BJ (cell line): ENCODE data around the gene PERCC1. TPM values are rescaled to one million over a fixed set of nuclear protein-coding genes. Genes with fewer than 3 reads are reported as not detected.
"Not testable (repeated sequence)": the region's sequence is repeated elsewhere in the genome, so short reads cannot be mapped to it uniquely, and the experiment has no call there.

Experiments
- CTCF ChIA-PET: fragments of 350-600 bp; formaldehyde crosslinking; extraction: SDS; loops from one replicate; lab custom pipeline; 2021; ENCODE audit warnings: antibody characterized with exemption, inconsistent platforms; lab: Yijun Ruan, JAX
- POLR2A ChIA-PET: fragments of 300-600 bp; sonication (Branson Sonifier 250); formaldehyde crosslinking; extraction: SDS; loops from one replicate; lab custom pipeline; 2021; ENCODE audit warnings: antibody characterized with exemption; lab: Charles Lee
- DNase-seq: peaks from one replicate; pipeline ENCODE4 v3.0.0-alpha.2; 2011; ENCODE audit warnings: low read depth
- H3K27me3 ChIP-seq: 2 replicates; pipeline ENCODE4 v1.6.0; 2011; ENCODE audit warnings: low read length; ENCODE audit not compliant: control insufficient read depth, insufficient read depth
- H3K36me3 ChIP-seq: 2 replicates; pipeline ENCODE4 v1.5.1; 2011; ENCODE audit warnings: low read length; ENCODE audit not compliant: control insufficient read depth, insufficient read depth
- H3K4me3 ChIP-seq: 2 replicates; pipeline ENCODE4 v1.5.1; 2011; ENCODE audit warnings: low read depth, mild to moderate bottlenecking, control low read depth, low read length
- polyA plus RNA-seq: library from polyadenylated mRNA; depleted of rRNA; stranded (reverse); fragments of >200 nt; gene quantifications from 2 replicates; pipeline ENCODE4 v1.2.3, GENCODE V29; 2011
- TF ChIP-seq, protein P1 (sequence below): IDR thresholded peaks from 2 replicates; pipeline ENCODE4 v1.5.1; 2011; ENCODE audit warnings: low read depth, mild to moderate bottlenecking, control low read depth, inconsistent platforms, low read length, moderate library complexity; ENCODE audit not compliant: insufficient read depth

PERCC1 gene
- polyA plus RNA-seq, 1 experiment: not detected

DNA sequence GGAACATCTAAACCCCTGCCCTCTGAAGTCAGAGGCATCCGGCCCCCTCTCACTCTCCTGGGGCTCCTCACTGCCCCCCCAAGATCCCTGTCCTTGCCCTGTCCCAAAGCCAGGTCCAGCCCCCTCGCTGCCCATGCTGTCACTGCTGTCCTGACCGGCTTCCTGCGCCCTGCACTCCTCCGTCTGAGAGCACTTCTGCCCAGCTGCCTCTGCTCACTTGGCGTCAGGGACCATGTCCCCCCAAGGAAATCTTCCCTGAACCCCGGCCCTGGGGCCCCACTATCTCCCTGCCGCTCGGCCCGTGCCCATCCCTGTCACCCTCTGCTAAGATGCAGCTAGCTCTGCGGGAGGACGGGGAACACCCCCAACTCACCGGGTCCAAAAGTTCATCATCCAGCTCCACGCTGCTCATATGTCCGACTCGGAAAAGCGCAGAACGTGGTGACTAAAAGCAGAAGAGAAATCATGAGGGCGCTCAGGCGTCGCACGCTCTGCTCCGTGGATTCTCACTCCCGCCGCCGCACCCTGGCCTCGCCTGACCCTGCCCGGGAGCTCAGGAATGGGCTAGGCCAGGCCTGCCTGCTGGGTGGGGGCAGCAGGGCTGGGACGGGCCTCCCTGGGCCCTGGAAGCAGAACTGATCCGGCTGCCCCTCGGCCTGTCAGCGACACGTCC lies 34.2 kb downstream of the PERCC1 start:
- ChIA-PET CTCF (interaction anchor here (0.6 to 1.1 kb wide), 3 partner anchors 98 to 241 kb away, joined by 3 to 4 read pairs (median 3); partner anchors contain the start of gene MAPK8IP3), POLR2A (no interaction called here)
- H3K4me3 ChIP-seq: no peak overlapping the region
- DNase-seq: no peak
- peaks cover 4% of the 10 kb centered on the region; the same call in 1 of the 2 replicates for H3K36me3 ChIP-seq
- no peaks in the 10 kb centered on the region for H3K27me3 ChIP-seq
- TF ChIP-seq, protein P1, sequence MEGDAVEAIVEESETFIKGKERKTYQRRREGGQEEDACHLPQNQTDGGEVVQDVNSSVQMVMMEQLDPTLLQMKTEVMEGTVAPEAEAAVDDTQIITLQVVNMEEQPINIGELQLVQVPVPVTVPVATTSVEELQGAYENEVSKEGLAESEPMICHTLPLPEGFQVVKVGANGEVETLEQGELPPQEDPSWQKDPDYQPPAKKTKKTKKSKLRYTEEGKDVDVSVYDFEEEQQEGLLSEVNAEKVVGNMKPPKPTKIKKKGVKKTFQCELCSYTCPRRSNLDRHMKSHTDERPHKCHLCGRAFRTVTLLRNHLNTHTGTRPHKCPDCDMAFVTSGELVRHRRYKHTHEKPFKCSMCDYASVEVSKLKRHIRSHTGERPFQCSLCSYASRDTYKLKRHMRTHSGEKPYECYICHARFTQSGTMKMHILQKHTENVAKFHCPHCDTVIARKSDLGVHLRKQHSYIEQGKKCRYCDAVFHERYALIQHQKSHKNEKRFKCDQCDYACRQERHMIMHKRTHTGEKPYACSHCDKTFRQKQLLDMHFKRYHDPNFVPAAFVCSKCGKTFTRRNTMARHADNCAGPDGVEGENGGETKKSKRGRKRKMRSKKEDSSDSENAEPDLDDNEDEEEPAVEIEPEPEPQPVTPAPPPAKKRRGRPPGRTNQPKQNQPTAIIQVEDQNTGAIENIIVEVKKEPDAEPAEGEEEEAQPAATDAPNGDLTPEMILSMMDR: no peak

DNA sequence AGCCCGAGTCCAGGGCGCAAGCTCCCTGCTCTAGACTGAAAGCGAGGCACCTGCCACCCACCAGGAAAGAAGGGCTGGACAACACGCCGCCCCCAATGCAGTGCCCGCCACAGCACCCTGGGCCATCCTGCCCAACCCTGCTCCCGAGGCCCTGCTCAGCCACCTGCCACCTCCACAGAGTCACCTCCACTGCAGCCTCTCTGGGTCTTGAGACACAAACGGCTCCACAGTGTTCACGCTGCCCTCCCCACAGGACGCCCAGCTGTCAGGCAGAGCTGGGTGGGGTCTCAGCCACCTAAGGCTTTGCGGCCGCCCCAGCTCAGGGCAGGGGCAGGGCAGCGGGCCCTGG lies 34.7 kb downstream of the PERCC1 start:
- CTCF ChIA-PET: interaction anchor here (0.6 kb wide), 1 partner anchor 99 kb away, joined by 3 read pairs; no protein-coding TSS in a partner anchor
- Histone ChIP-seq H3K27me3 (no peaks in the 10 kb centered on the region), H3K4me3 (no peak overlapping the region), H3K36me3 (peaks cover under 1% of the 10 kb centered on the region; the same call in 1 of the 2 replicates)
- TF ChIP-seq, protein P1: no peak
- DNase-seq: no peak
- POLR2A ChIA-PET: no interaction called here

DNA sequence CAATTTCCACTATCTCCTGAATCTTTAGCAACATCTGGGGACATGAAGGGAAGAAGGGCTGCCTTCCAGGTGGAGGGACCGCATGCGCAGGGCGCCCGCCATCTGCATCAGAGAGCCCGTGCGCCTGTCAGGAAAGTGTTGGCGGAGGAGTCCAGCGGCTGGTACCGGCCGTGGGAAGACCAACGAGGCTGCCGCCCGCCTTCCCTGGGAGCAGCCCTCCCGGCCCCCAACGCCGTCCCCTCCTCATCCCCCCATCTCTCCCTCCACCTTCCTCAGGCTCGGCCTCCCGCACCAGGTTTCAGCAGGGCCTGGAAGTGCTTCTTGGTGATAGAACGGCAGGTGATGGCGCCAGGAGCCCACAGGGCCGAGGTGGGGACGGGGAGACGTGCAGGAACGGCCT lies 35.2 kb downstream of the PERCC1 start:
- Histone ChIP-seq H3K27me3 (no peaks in the 10 kb centered on the region), H3K36me3 (no peaks in the 10 kb centered on the region; the same call in 1 of the 2 replicates), H3K4me3 (no peak overlapping the region)
- DNase-seq: no peak
- POLR2A ChIA-PET: no interaction called here
- TF ChIP-seq, protein P1: no peak
- CTCF ChIA-PET: no interaction called here

DNA sequence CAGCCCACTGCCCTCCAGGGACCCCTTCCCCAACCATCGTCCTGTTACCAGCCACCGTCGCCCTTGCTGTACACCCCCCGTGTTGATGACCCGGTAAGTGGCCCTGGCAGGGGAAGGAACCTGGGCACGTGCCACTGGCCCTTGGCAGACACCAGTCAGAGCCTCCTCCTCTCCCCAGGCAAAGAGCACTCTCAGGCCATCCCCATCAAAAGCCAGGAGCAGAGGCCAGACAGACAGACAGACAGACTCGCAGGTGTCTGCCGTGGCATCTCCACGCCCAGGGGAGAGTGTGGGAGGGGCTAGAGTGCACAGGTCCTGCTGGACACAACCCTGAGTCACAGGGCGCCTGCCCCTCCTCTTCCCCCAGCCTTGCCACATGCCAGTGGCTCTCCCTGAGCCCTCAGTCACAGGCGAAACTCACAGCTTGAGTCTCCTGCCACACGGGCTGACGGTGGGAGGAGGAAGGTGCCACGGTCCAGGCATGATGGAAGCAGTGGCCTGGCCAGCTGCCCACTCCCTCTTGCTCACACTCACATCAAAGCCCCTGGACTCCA lies 36.2 kb downstream of the PERCC1 start:
- Histone ChIP-seq H3K4me3 (no peak overlapping the region), H3K27me3 (no peaks in the 10 kb centered on the region), H3K36me3 (no peaks in the 10 kb centered on the region; the same call in 1 of the 2 replicates)
- no peak for DNase-seq
- TF ChIP-seq, protein P1: no peak
- CTCF ChIA-PET: no interaction called here
- POLR2A ChIA-PET: no interaction called here

DNA sequence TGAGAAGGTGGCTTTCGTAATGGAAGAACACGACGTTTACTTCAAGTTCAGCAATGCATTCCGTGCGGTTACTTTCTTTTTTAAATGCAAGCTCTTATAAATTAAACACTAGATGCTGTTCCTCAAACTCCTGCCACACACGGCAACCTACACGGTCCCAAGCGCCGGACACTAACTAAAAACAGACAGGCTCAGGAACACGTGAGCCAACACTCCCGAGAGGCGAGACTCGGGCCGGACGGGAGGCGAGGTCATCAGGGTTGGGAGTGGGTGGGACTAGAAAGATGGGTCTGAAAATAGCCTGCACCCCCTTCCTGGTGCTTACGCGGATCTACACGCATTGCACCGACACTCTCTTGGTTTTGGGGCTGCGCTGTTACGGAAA lies 37.5 kb downstream of the PERCC1 start:
- H3K27me3 ChIP-seq: no peaks in the 10 kb centered on the region
- ChIA-PET CTCF (no interaction called here), POLR2A (no interaction called here)
- DNase-seq: no peak
- TF ChIP-seq, protein P1: no peak
- H3K4me3 ChIP-seq: no peak overlapping the region
- no peaks in the 10 kb centered on the region for H3K36me3 ChIP-seq

DNA sequence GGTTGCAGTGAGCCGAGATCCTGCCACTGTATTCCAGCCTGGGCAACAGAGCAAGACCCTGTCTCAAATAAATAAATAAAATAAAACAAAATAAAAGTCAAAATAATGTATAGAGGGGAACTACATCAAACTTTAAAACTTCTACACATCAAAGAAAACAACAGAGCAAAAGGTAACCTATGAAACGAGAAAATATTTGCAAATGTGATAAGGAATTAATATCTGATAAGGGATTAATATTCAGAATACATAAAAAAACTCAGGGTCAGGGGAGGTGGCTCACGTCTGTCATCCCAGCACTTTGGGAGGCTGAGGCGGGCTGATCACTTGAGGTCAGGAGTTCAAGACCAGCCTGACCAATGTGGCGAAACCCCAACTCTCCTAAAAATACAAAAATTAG lies 38.3 kb downstream of the PERCC1 start:
- H3K36me3 ChIP-seq, CTCF ChIA-PET, POLR2A ChIA-PET, H3K27me3 ChIP-seq, DNase-seq, H3K4me3 ChIP-seq: not testable (repeated sequence)
